SK-N-SH (cell line): ENCODE measurements around the gene KDM5C.

Source experiments
- CHD2 ChIP-seq: fragments of 150-350 bp; IDR thresholded peaks from 2 replicates; pipeline ENCODE4 v1.6.1; 2018; ENCODE audit warnings: low read length; ENCODE audit not compliant: partially characterized antibody
- EP300 ChIP-seq, 2 experiments: IDR thresholded peaks; 2 replicates each; pipeline versions ENCODE4 v1.4.0 to v1.6.1; 2012; ENCODE audit warnings: borderline replicate concordance in 1 of 2, low read depth in 1 of 2, low read length in 1 of 2
- MEF2A ChIP-seq: IDR thresholded peaks from 2 replicates; pipeline ENCODE4 v1.4.0; 2012; ENCODE audit warnings: low read depth, borderline replicate concordance
- POLR2AphosphoS5 ChIP-seq: IDR thresholded peaks from 2 replicates; pipeline ENCODE4 v1.6.1; 2012; ENCODE audit warnings: low read depth, low read length
- RCOR1 ChIP-seq: fragments of 150-350 bp; IDR thresholded peaks from 2 replicates; pipeline ENCODE4 v1.6.1; 2017; ENCODE audit warnings: antibody characterized with exemption, low read length
- TF ChIP-seq, protein P1 (sequence below): fragments of 200-600 bp; sonication (generic); IDR thresholded peaks from 2 replicates; pipeline ENCODE4 v1.6.1; 2017; ENCODE audit warnings: antibody characterized with exemption, mild to moderate bottlenecking, moderate library complexity

DNA sequence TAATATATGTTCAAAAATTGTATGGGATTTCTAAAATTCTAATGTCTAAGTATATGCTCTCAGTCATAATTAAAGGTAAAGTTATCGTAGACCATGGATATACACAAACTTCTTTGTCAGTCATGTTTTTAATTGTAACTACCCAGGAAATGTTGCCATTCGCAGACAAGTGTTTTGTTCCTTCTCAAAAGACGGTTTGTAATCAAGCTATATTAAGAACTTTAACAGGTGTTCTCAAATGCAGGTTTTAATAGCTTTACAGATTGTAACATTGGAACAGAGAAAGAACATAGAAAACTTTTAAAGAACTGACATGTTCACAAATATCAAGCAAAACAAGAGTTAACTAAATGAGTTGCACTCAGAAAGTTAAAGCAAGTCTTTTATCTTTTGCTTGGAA lies 58.9 kb downstream of the KDM5C start:
- no peak for TF ChIP-seq RCOR1
- TF ChIP-seq POLR2AphosphoS5: no peak
- no peak for TF ChIP-seq MEF2A
- TF ChIP-seq, protein P1, sequence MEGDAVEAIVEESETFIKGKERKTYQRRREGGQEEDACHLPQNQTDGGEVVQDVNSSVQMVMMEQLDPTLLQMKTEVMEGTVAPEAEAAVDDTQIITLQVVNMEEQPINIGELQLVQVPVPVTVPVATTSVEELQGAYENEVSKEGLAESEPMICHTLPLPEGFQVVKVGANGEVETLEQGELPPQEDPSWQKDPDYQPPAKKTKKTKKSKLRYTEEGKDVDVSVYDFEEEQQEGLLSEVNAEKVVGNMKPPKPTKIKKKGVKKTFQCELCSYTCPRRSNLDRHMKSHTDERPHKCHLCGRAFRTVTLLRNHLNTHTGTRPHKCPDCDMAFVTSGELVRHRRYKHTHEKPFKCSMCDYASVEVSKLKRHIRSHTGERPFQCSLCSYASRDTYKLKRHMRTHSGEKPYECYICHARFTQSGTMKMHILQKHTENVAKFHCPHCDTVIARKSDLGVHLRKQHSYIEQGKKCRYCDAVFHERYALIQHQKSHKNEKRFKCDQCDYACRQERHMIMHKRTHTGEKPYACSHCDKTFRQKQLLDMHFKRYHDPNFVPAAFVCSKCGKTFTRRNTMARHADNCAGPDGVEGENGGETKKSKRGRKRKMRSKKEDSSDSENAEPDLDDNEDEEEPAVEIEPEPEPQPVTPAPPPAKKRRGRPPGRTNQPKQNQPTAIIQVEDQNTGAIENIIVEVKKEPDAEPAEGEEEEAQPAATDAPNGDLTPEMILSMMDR: no peak
- no peak for TF ChIP-seq EP300 (IDR thresholded peaks at IDR 0.05; ENCODE audit: borderline replicate concordance in 1 of 2, low read depth in 1 of 2, low read length in 1 of 2)
- no peak for TF ChIP-seq CHD2
